Caco-2 (cell line): ENCODE results near the gene AURKAIP1. TPM values are rescaled to one million over a fixed set of nuclear protein-coding genes. Genes with fewer than 3 reads are reported as not detected.

Experiments
- BruUV-seq: library from RNA; stranded (reverse); fragments of 400-500 nt; replicated peaks from 2 replicates; lab custom pipeline; 2021; lab: Mats Ljungman, UMichigan
- CTCF ChIA-PET: fragments of 300-600 bp; sonication (Branson Sonifier 250); formaldehyde crosslinking; loops from one replicate; lab custom pipeline; 2022; ENCODE audit warnings: antibody characterized with exemption; lab: Charles Lee
- POLR2A ChIA-PET: fragments of 300-600 bp; sonication (Branson Sonifier 250); formaldehyde crosslinking; loops from one replicate; lab custom pipeline; 2022; ENCODE audit warnings: antibody characterized with exemption; lab: Charles Lee
- DNase-seq, 2 experiments: peaks; one replicate each; pipeline versions ENCODE4 v3.0.0 to v3.0.0-alpha.2; 2020 to 2022
- H3K27me3 ChIP-seq: replicated peaks from 2 replicates; pipeline ENCODE4 v1.6.0; 2011; ENCODE audit warnings: low read length; ENCODE audit not compliant: control insufficient read depth, insufficient read depth
- H3K36me3 ChIP-seq: 2 replicates; pipeline ENCODE4 v1.5.1; 2011; ENCODE audit warnings: low read length; ENCODE audit not compliant: control insufficient read depth, insufficient read depth
- H3K4me1 ChIP-seq: fragments of 250-450 bp; sonication (Bioruptor Pico); 2 replicates; pipeline ENCODE4 v1.5.1; 2020; ENCODE audit warnings: mild to moderate bottlenecking
- H3K4me3 ChIP-seq: 2 replicates; pipeline ENCODE4 v1.5.1; 2011; ENCODE audit warnings: low read depth, mild to moderate bottlenecking, control low read depth, low read length
- H3K9me3 ChIP-seq: fragments of 250-450 bp; sonication (Bioruptor Pico); 2 replicates; pipeline ENCODE4 v1.5.1; 2020; ENCODE audit warnings: mild to moderate bottlenecking, moderate library complexity
- H3K27ac Mint-ChIP-seq: one replicate; pipeline ENCODE4 v1.8.0; 2022; ENCODE audit warnings: mixed read lengths; ENCODE audit not compliant: unreplicated experiment
- H3K27me3 Mint-ChIP-seq: one replicate; pipeline ENCODE4 v1.8.0; 2022; ENCODE audit warnings: mixed read lengths; ENCODE audit not compliant: insufficient read depth, unreplicated experiment
- H3K36me3 Mint-ChIP-seq: one replicate; pipeline ENCODE4 v1.8.0; 2022; ENCODE audit warnings: mild to moderate bottlenecking, mixed read lengths; ENCODE audit not compliant: insufficient read depth, unreplicated experiment
- H3K4me1 Mint-ChIP-seq: one replicate; pipeline ENCODE4 v1.8.0; 2022; ENCODE audit warnings: low read depth, mixed read lengths; ENCODE audit not compliant: unreplicated experiment
- H3K4me3 Mint-ChIP-seq: one replicate; pipeline ENCODE4 v1.8.0; 2022; ENCODE audit warnings: mild to moderate bottlenecking, moderate library complexity, mixed read lengths; ENCODE audit not compliant: unreplicated experiment
- H3K9me3 Mint-ChIP-seq: one replicate; pipeline ENCODE4 v1.8.0; 2022; ENCODE audit warnings: mixed read lengths; ENCODE audit not compliant: unreplicated experiment
- intact Hi-C: fragments of 100-400 bp; cut with micrococcal nuclease; formaldehyde crosslinking; loops from one replicate; pipeline ENCODE4 v1.10.0; 2022; ENCODE audit not compliant: unreplicated experiment
- total RNA-seq: library from RNA; stranded (reverse); gene quantifications from 2 replicates; pipeline ENCODE4 v1.2.3, GENCODE V29; 2022
- TF ChIP-seq, protein P1 (sequence below), 2 experiments: fragments of 200-600 bp in 1 of 2; IDR thresholded peaks; 1 replicate in 1 of 2; 2 replicates in 1 of 2; pipeline versions ENCODE4 v1.5.1 to v1.8.0; 2011 to 2022; ENCODE audit warnings: antibody characterized with exemption in 1 of 2, control low read depth in 1 of 2, inconsistent platforms in 1 of 2, low read depth in 1 of 2, low read length in 1 of 2, mild to moderate bottlenecking in 1 of 2, moderate library complexity in 1 of 2; ENCODE audit not compliant: insufficient read depth in 1 of 2, severe bottlenecking in 1 of 2, unreplicated experiment in 1 of 2

AURKAIP1 gene
- total RNA-seq, 1 experiment from 2014 or later, result 187 TPM

DNA sequence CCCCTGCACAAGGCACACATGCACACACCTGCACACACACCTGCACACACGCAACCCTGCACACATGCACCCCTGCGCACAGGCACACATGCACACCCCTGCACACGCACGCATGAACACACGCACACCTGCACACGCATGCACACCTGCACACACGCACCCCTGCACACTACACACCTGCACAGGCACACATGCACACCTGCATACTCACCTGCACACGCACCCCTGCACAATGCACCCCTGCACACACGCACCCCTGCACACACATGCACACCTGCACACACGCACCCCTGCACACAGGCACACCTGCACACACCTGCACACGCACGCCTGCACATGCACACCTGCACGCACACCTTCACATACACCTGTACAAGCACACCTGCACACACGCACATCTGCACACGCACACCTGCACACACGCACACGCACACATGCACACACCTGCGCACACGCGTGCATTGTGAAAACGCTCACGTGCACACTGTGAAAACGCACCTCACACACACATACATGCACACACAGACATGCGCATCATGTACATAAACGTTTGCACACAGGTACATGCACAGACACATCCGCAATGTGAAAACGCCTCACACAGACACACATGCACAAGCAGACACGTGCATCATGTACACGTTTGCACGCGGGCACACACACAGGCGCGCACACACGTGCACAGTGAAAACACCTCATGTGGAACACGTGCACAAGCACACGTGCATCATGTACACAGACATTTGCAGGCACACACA lies 34.0 kb downstream of the AURKAIP1 start:
- Mint-ChIP-seq H3K27me3 (no peaks in the 10 kb centered on the region), H3K4me1 (no peaks in the 10 kb centered on the region), H3K36me3 (peaks cover 35% of the 10 kb centered on the region), H3K4me3 (no peak overlapping the region), H3K27ac (no peak overlapping the region), H3K9me3 (no peaks in the 10 kb centered on the region)
- POLR2A ChIA-PET, result no interaction called here
- Histone ChIP-seq H3K4me1 (0 out of 2 replicates have a peak, but pooled peaks cover 6% of the 10 kb centered on the region), H3K27me3 (no peaks in the 10 kb centered on the region), H3K4me3 (no peak overlapping the region), H3K9me3 (no peaks in the 10 kb centered on the region), H3K36me3 (no peaks in the 10 kb centered on the region; the same call in 1 of the 2 replicates)
- TF ChIP-seq, protein P1, sequence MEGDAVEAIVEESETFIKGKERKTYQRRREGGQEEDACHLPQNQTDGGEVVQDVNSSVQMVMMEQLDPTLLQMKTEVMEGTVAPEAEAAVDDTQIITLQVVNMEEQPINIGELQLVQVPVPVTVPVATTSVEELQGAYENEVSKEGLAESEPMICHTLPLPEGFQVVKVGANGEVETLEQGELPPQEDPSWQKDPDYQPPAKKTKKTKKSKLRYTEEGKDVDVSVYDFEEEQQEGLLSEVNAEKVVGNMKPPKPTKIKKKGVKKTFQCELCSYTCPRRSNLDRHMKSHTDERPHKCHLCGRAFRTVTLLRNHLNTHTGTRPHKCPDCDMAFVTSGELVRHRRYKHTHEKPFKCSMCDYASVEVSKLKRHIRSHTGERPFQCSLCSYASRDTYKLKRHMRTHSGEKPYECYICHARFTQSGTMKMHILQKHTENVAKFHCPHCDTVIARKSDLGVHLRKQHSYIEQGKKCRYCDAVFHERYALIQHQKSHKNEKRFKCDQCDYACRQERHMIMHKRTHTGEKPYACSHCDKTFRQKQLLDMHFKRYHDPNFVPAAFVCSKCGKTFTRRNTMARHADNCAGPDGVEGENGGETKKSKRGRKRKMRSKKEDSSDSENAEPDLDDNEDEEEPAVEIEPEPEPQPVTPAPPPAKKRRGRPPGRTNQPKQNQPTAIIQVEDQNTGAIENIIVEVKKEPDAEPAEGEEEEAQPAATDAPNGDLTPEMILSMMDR (IDR thresholded peaks at IDR 0.05; ENCODE audit: insufficient read depth in 1 of 2, low read depth in 1 of 2, low read length in 1 of 2, severe bottlenecking in 1 of 2, unreplicated experiment in 1 of 2), result no peak
- no TSS peak for BruUV-seq
- no peak for DNase-seq
- intact Hi-C loops, result loop anchor here (10.0 kb wide), 1 partner anchor 164 kb away; no protein-coding TSS in a partner anchor
- CTCF ChIA-PET, result no interaction called here

DNA sequence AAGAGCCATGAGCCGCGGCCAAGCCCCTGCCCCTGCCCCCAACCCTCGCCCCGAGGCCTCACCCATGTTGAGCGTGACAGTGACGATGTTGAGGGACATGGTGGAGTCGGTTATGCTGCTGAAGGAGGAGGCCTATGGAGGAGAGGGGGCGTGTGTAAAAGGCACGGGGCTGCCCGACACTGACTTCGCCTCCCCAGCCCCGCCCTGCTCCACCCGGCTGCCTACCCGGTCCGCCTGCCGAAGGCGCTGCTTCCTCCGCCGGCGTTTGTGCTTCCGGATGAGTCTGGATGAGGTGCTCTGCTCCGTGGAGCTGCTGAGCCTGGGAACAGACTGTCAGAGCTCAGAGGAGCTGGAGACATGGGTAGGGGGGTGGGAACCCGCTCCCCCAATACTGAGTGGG lies 34.8 kb downstream of the AURKAIP1 start:
- Mint-ChIP-seq H3K27ac (no peak overlapping the region), H3K9me3 (no peaks in the 10 kb centered on the region), H3K4me3 (no peak overlapping the region), H3K4me1 (no peaks in the 10 kb centered on the region), H3K27me3 (no peaks in the 10 kb centered on the region), H3K36me3 (peaks cover 35% of the 10 kb centered on the region)
- POLR2A ChIA-PET, result no interaction called here
- intact Hi-C loops, result loop anchor here (10.0 kb wide), 1 partner anchor 165 kb away; no protein-coding TSS in a partner anchor
- Histone ChIP-seq H3K4me3 (no peak overlapping the region), H3K36me3 (no peaks in the 10 kb centered on the region; the same call in 1 of the 2 replicates), H3K27me3 (no peaks in the 10 kb centered on the region), H3K9me3 (no peaks in the 10 kb centered on the region), H3K4me1 (0 out of 2 replicates have a peak, but pooled peaks cover 1% of the 10 kb centered on the region)
- TF ChIP-seq, protein P1 (IDR thresholded peaks at IDR 0.05; ENCODE audit: insufficient read depth in 1 of 2, low read depth in 1 of 2, low read length in 1 of 2, severe bottlenecking in 1 of 2, unreplicated experiment in 1 of 2), result no peak
- no peak for DNase-seq
- CTCF ChIA-PET, result no interaction called here
- BruUV-seq, result no TSS peak

DNA sequence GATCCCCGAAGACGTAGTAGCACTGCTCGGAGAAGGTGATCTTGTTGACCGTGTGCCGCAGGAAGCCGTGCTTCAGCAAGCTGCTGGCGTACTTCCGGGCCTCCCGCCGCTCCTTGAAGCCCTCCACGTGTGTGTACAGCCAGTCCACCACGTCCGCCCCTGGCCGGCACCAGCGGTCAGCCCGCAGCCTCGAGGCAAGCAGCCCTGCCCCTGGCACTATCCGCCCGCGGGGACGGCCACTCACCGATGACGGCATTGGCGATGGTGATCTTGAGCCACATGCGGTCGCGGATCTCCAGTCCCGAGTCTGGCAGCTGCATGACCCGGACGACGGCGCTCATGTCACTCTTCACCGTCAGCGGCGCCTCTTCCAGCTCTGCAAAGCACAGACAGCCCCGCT lies 36.7 kb downstream of the AURKAIP1 start:
- TF ChIP-seq, protein P1 (IDR thresholded peaks at IDR 0.05; ENCODE audit: insufficient read depth in 1 of 2, low read depth in 1 of 2, low read length in 1 of 2, severe bottlenecking in 1 of 2, unreplicated experiment in 1 of 2), result no peak
- H3K9me3 ChIP-seq, result no peaks in the 10 kb centered on the region
- no peaks in the 10 kb centered on the region for H3K4me1 Mint-ChIP-seq
- no TSS peak for BruUV-seq
- ChIA-PET POLR2A (no interaction called here), CTCF (no interaction called here)
- no peaks in the 10 kb centered on the region for H3K27me3 Mint-ChIP-seq
- intact Hi-C loops, result no loop called here
- H3K4me1 ChIP-seq, result no peaks in the 10 kb centered on the region
- peaks cover 45% of the 10 kb centered on the region for H3K36me3 Mint-ChIP-seq
- DNase-seq, result no peak
- no peak overlapping the region for H3K27ac Mint-ChIP-seq
- H3K4me3 Mint-ChIP-seq, result no peak overlapping the region
- no peak overlapping the region for H3K4me3 ChIP-seq
- H3K9me3 Mint-ChIP-seq, result no peaks in the 10 kb centered on the region
- H3K27me3 ChIP-seq, result no peaks in the 10 kb centered on the region
- no peaks in the 10 kb centered on the region; the same call in 1 of the 2 replicates for H3K36me3 ChIP-seq
